KBM-7 (cell line): ENCODE measurements around the gene ASB7.

ENCODE experiments used
- DNase-seq: peaks from one replicate; pipeline ENCODE4 v3.0.0-alpha.2; 2015
- in situ Hi-C: fragments of 300-500 bp; cut with MboI; formaldehyde crosslinking; loops from 2 replicates; pipeline ENCODE4 v1.14.3; 2020; ENCODE audit warnings: low sequenced_read_pairs, low pct_unique_long_range_greater_than_20kb, mixed read lengths

The ASB7 gene

DNA sequence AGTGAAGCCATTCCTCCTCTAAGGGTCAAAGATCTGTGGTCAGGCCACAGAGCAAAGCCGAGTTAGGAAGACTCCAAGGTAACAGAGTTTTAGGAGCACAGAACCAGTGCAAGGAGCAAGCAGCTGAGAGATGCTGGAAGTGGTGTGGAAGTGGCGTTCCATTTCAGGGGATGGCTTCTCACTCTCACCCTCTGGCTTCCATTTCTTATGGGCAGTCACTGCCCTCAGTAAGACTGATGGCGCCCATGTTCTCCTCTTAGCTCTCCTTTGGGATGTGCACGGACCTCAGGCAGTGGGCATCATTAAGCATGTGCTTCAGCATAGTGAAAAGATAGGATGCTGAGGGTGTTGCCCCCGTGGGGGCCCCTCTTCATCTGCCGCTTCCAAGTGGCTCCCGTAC is 90.3 kb downstream of the ASB7 start:
- DNase-seq, result no peak
- in situ Hi-C loops, result no loop called here

DNA sequence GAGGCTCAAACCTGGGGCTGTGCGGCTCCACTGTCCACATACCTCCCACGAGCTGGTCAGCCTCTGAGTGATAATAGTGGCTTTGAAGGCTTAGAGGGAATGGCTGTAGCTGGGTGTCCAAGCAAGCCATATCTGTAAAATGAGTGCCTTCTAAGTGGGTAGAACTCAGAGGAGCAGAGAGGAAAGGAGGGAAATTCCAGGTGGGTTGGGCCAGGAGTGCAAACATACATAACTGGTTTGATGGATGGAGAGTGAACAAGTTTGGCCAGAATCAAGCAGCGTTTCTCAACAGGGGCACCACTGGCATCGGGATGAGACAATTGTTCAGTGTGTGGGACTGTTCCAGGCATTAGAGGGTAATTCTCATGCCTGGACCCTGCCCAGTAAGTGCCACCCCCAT is 91.1 kb downstream of the ASB7 start:
- in situ Hi-C loops, result no loop called here
- no peak for DNase-seq

DNA sequence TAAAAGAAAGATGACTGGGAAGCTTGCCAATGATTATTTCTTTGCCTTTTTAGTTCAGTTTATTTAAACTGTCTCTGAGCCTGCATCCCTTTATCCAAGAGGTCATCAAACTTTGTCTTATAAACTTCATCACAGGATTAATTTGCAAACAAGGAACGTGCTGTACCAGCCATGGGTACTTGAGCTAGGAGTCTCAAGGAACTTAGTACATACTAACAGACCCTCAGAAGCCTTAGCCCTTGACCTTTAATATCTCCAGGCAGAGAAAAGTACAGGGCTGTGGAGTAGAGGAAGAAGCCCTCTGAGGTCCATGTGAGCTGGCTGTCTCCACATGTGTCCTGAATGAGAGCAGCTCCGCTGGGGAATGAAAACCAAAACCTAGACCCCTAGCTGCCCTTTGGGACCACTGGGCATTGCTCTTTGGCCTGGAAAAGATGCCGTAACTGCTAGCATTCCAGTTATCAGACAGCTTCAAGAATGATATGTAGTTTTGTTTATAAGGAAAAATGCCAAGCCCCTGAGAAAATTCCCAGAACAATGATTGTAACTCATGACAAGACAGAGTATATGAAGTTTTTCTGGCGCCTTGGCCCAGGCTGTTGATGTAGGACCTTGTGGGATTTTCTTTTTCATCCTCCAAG is 92.1 kb downstream of the ASB7 start:
- in situ Hi-C loops, result no loop called here
- DNase-seq, result no peak

DNA sequence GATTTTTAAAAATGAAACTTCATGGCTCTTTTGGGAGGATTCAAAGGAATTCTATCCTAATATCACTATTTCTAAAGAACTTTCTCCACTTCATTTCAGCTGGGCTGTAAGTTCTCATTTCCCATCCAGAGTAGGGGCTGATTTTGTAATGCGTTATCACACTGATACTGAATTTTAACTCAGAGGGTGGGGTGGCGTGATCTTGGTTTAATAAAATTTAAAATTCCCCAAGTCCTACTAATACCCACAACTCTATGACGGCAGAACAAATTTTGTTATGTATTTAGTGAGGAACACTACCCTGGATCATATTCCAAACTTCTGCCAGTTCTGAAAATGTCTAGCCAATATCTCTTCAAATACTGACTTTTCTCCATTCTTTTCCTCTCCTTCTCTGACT is 92.7 kb downstream of the ASB7 start:
- in situ Hi-C loops, result no loop called here
- DNase-seq, result no peak

DNA sequence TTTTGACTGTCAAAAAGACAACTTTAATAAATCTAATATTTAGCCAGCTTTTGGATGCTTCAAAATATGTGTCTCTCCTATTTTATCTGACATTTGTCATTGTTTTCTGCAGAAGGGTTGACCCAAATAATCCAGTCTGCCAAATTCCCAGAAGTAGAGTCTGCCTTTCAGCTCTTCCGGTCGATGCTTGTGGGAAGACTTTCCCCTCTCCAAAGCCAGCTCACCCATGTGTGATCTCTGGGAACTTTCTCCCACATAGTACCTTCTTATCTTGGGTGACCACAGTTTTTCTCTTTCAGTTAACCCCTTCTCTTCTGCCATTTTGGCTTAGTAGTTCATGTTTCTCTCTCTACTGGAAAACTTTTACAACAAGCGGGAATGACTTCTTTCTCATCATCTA is 94.1 kb downstream of the ASB7 start:
- DNase-seq, result no peak
- in situ Hi-C loops, result no loop called here
